Mesenchymal stem cell (in vitro differentiated cells and primary cell): ENCODE measurements around the gene CMSS1.

ENCODE experiments used
- DNase-seq: peaks from one replicate; pipeline ENCODE4 v3.0.0-alpha.2; 2013
- H2AFZ ChIP-seq: one replicate; pipeline ENCODE4 v1.6.1; 2013; ENCODE audit warnings: low read depth, mild to moderate bottlenecking, control low read depth, inconsistent platforms, low read length, moderate library complexity
- H2AK5ac ChIP-seq: 2 replicates; pipeline ENCODE4 v1.6.1; 2013; ENCODE audit warnings: low read length, moderate library complexity, mild to moderate bottlenecking, inconsistent platforms; ENCODE audit not compliant: severe bottlenecking
- H2BK120ac ChIP-seq: one replicate; pipeline ENCODE4 v1.6.1; 2013; ENCODE audit warnings: low read depth, mild to moderate bottlenecking, inconsistent platforms, low read length, moderate library complexity
- H2BK12ac ChIP-seq, 2 experiments: one replicate each; pipeline ENCODE4 v1.6.1; 2013; ENCODE audit warnings: inconsistent platforms in 2 of 2, low read length in 2 of 2, mild to moderate bottlenecking in 2 of 2, moderate library complexity in 2 of 2, control low read depth in 1 of 2
- H2BK15ac ChIP-seq: one replicate; pipeline ENCODE4 v1.6.1; 2013; ENCODE audit warnings: mild to moderate bottlenecking, low read depth, inconsistent platforms; ENCODE audit not compliant: poor library complexity, severe bottlenecking
- H2BK5ac ChIP-seq: 2 replicates; pipeline ENCODE4 v1.6.1; 2013; ENCODE audit warnings: low read depth, mild to moderate bottlenecking, low read length, control low read depth, inconsistent platforms; ENCODE audit not compliant: poor library complexity, severe bottlenecking
- H3K14ac ChIP-seq, 2 experiments: one replicate each; pipeline ENCODE4 v1.6.1; 2013; ENCODE audit warnings: inconsistent platforms in 2 of 2, low read length in 2 of 2, control low read depth in 1 of 2, mild to moderate bottlenecking in 1 of 2, moderate library complexity in 1 of 2
- H3K18ac ChIP-seq, 2 experiments: one replicate each; pipeline ENCODE4 v1.6.1; 2013; ENCODE audit warnings: inconsistent platforms in 2 of 2, low read length in 2 of 2, control low read depth in 1 of 2, low read depth in 1 of 2, mild to moderate bottlenecking in 1 of 2
- H3K23ac ChIP-seq, 2 experiments: one replicate each; pipeline ENCODE4 v1.6.1; 2013; ENCODE audit warnings: inconsistent platforms in 2 of 2, low read length in 2 of 2, mild to moderate bottlenecking in 2 of 2, moderate library complexity in 2 of 2, control low read depth in 1 of 2
- H3K27ac ChIP-seq: 2 replicates; pipeline ENCODE4 v1.5.1; 2013; ENCODE audit warnings: mild to moderate bottlenecking, moderate library complexity, low read length, control low read depth, inconsistent platforms; ENCODE audit not compliant: poor library complexity, severe bottlenecking
- H3K27me3 ChIP-seq, 2 experiments: 2 replicates each; pipeline versions ENCODE4 v1.6.1 to v1.7.0; 2013; ENCODE audit warnings: low read length in 2 of 2, mild to moderate bottlenecking in 2 of 2, moderate library complexity in 2 of 2, control low read depth in 1 of 2, inconsistent platforms in 1 of 2; ENCODE audit not compliant: control insufficient read depth in 1 of 2, insufficient read depth in 1 of 2
- H3K36me3 ChIP-seq, 2 experiments: 2 replicates each; pipeline versions ENCODE4 v1.6.1 to v1.7.0; 2013; ENCODE audit warnings: low read length in 2 of 2, control low read depth in 1 of 2, inconsistent platforms in 1 of 2, low read depth in 1 of 2, mild to moderate bottlenecking in 1 of 2; ENCODE audit not compliant: insufficient read depth in 2 of 2, control insufficient read depth in 1 of 2
- H3K4ac ChIP-seq, 2 experiments: one replicate each; pipeline ENCODE4 v1.6.1; 2013; ENCODE audit warnings: inconsistent platforms in 2 of 2, low read length in 2 of 2, mild to moderate bottlenecking in 2 of 2, moderate library complexity in 2 of 2, control low read depth in 1 of 2, low read depth in 1 of 2
- H3K4me1 ChIP-seq: 2 replicates; pipeline ENCODE4 v1.6.1; 2013; ENCODE audit warnings: low read depth, low read length, control low read depth; ENCODE audit not compliant: control insufficient read depth, insufficient read depth
- H3K4me2 ChIP-seq: 2 replicates; pipeline ENCODE4 v1.6.1; 2013; ENCODE audit warnings: low read length, mild to moderate bottlenecking, inconsistent platforms; ENCODE audit not compliant: poor library complexity, severe bottlenecking
- H3K4me3 ChIP-seq, 2 experiments: 2 replicates each; pipeline versions ENCODE4 v1.5.1 to v1.7.0; 2013; ENCODE audit warnings: low read length in 2 of 2, mild to moderate bottlenecking in 2 of 2, control low read depth in 1 of 2, low read depth in 1 of 2; ENCODE audit not compliant: insufficient read depth in 1 of 2
- H3K79me1 ChIP-seq: replicated peaks from 2 replicates; pipeline ENCODE4 v1.6.1; 2013; ENCODE audit warnings: mild to moderate bottlenecking, control low read depth, low read length, inconsistent platforms; ENCODE audit not compliant: poor library complexity, severe bottlenecking
- H3K9ac ChIP-seq: 2 replicates; pipeline ENCODE4 v1.7.0; 2013; ENCODE audit warnings: mild to moderate bottlenecking, low read length, moderate library complexity
- H3K9me3 ChIP-seq: 2 replicates; pipeline ENCODE4 v1.7.0; 2013; ENCODE audit warnings: mild to moderate bottlenecking, low read length; ENCODE audit not compliant: control insufficient read depth
- H4K8ac ChIP-seq: one replicate; pipeline ENCODE4 v1.6.1; 2013; ENCODE audit warnings: inconsistent platforms, mild to moderate bottlenecking, low read length, moderate library complexity
- H4K91ac ChIP-seq: one replicate; pipeline ENCODE4 v1.6.1; 2013; ENCODE audit warnings: mild to moderate bottlenecking, low read length, inconsistent platforms
- WGBS: methylation state at CpG from one replicate; pipeline ENCODE4 v1.1.7; 2013; ENCODE audit warnings: mixed read lengths; 5-methylcytosine and 5-hydroxymethylcytosine counted together

Gene CMSS1

GRCh38 chr3:99789011-99789721 lies 28.5 kb upstream of the CMSS1 start:
- no peak overlapping the region for H2BK5ac ChIP-seq

DNA sequence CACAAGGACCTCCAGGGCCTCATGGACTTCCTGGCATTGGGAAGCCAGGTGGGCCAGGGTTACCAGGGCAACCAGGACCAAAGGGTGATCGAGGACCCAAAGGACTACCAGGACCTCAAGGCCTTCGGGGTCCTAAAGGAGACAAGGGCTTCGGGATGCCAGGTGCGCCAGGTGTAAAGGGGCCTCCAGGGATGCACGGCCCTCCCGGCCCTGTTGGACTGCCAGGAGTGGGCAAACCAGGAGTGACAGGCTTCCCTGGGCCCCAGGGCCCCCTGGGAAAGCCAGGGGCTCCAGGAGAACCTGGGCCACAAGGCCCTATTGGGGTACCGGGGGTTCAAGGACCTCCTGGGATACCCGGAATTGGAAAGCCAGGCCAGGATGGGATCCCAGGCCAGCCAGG lies 23.2 kb upstream of the CMSS1 start:
- H2BK5ac ChIP-seq = no peak overlapping the region
- H2BK15ac ChIP-seq = no peak overlapping the region
- no peak overlapping the region for H3K23ac ChIP-seq
- H4K91ac ChIP-seq = no peak overlapping the region
- 94% methylated on average over 8 of the region's 8 CpGs for WGBS
- H3K14ac ChIP-seq = no peak overlapping the region
- no peak overlapping the region for H2BK120ac ChIP-seq
- H3K27me3 ChIP-seq = no peaks in the 10 kb centered on the region
- no peak overlapping the region for H3K4me3 ChIP-seq
- no peak overlapping the region for H3K27ac ChIP-seq
- H3K9ac ChIP-seq = no peak overlapping the region
- H3K36me3 ChIP-seq = peaks cover 0 to 30% of the 10 kb centered on the region in 2 experiments
- H4K8ac ChIP-seq = no peak overlapping the region
- no peak for DNase-seq
- H3K18ac ChIP-seq = no peak overlapping the region
- H3K4me1 ChIP-seq = peaks cover 6% of the 10 kb centered on the region
- H2AFZ ChIP-seq = no peak overlapping the region
- H2AK5ac ChIP-seq = no peak overlapping the region
- H3K9me3 ChIP-seq = no peaks in the 10 kb centered on the region
- no peak overlapping the region for H3K4me2 ChIP-seq
- H3K4ac ChIP-seq = no peak overlapping the region
- H2BK12ac ChIP-seq = no peak overlapping the region
- peaks cover 10% of the 10 kb centered on the region for H3K79me1 ChIP-seq

More at GRCh38 chr3:99789011-99789721, 28.5 kb upstream of the CMSS1 start:
- DNase-seq = peak; percentile 68
- Histone ChIP-seq H3K9me3 (no peaks in the 10 kb centered on the region), H3K4me1 (peaks cover 3% of the 10 kb centered on the region), H3K9ac (peak overlapping the region; percentile 72), H2BK15ac (no peak overlapping the region), H2BK120ac (no peak overlapping the region), H3K18ac (no peak overlapping the region), H2AFZ (no peak overlapping the region), H4K91ac (no peak overlapping the region), H3K79me1 (peaks cover 5% of the 10 kb centered on the region), H3K4ac (no peak overlapping the region), H2AK5ac (no peak overlapping the region), H3K4me2 (no peak overlapping the region), H3K23ac (no peak overlapping the region), H4K8ac (no peak overlapping the region), H3K27ac (peak overlapping the region; percentile 16), H3K27me3 (peaks cover 0 to 8% of the 10 kb centered on the region in 2 experiments), H2BK12ac (no peak overlapping the region), H3K36me3 (peaks cover 0 to 9% of the 10 kb centered on the region in 2 experiments), H3K14ac (no peak overlapping the region), H3K4me3 (no peak overlapping the region)
- 0% methylated on average over 1 of the region's 3 CpGs for WGBS

- peaks cover 0 to 28% of the 10 kb centered on the region in 2 experiments for H3K36me3 ChIP-seq
- H3K4me2 ChIP-seq = no peak overlapping the region
- no peak overlapping the region for H3K23ac ChIP-seq
- no peak overlapping the region for H3K9ac ChIP-seq
- no peak overlapping the region for H2BK5ac ChIP-seq
- H2BK12ac ChIP-seq = no peak overlapping the region
- H3K27ac ChIP-seq = no peak overlapping the region
- no peak overlapping the region for H3K4me3 ChIP-seq
- no peak overlapping the region for H2BK15ac ChIP-seq
- no peak overlapping the region for H3K18ac ChIP-seq
- H2AK5ac ChIP-seq = no peak overlapping the region
- 93% methylated on average over 15 of the region's 15 CpGs for WGBS
- peaks cover 10% of the 10 kb centered on the region for H3K79me1 ChIP-seq
- H3K4ac ChIP-seq = no peak overlapping the region
- no peak overlapping the region for H2AFZ ChIP-seq
- no peak overlapping the region for H2BK120ac ChIP-seq
- DNase-seq = no peak
- no peak overlapping the region for H4K91ac ChIP-seq
- H4K8ac ChIP-seq = no peak overlapping the region
- H3K14ac ChIP-seq = no peak overlapping the region
- no peaks in the 10 kb centered on the region for H3K9me3 ChIP-seq
- H3K27me3 ChIP-seq = no peaks in the 10 kb centered on the region
- peaks cover 4% of the 10 kb centered on the region for H3K4me1 ChIP-seq
Measured at GRCh38 chr3:99795573-99795972, 22.1 kb upstream of the CMSS1 start.

DNA sequence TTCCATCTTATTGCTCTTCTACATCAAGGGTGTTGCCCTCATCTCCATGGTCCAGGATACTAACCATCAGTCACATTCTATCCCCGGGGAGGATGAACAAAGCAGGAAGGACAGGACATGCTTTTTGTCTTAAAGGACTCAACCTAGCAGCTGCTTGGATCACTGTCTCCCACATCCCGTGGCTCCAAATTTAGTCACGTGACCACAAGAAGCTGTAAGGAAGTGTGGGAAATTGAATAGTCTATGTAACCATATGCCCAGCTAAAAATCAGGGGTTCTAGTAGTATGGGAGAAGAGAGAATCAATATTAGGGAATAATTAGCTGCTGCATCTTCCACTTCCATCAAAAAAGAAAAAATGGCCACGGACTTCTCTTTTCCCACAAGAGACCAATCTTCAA lies 18.2 kb upstream of the CMSS1 start:
- Histone ChIP-seq H3K9ac (no peak overlapping the region), H3K27ac (no peak overlapping the region), H3K4me2 (no peak overlapping the region), H2AK5ac (no peak overlapping the region), H3K18ac (no peak overlapping the region), H3K4me3 (no peak overlapping the region), H4K8ac (no peak overlapping the region), H3K79me1 (peaks cover 7% of the 10 kb centered on the region), H3K4ac (no peak overlapping the region), H2BK5ac (no peak overlapping the region), H2BK15ac (no peak overlapping the region), H3K27me3 (no peaks in the 10 kb centered on the region), H2BK120ac (no peak overlapping the region), H3K23ac (no peak overlapping the region), H2BK12ac (no peak overlapping the region), H3K14ac (no peak overlapping the region), H3K4me1 (peaks cover 2% of the 10 kb centered on the region), H3K36me3 (peaks cover 0 to 18% of the 10 kb centered on the region in 2 experiments), H3K9me3 (no peaks in the 10 kb centered on the region), H4K91ac (no peak overlapping the region), H2AFZ (no peak overlapping the region)
- WGBS = 93% methylated on average over 3 of the region's 4 CpGs
- DNase-seq = no peak
